ENCODE measurements around the gene CLCF1.
"Not testable (repeated sequence)": the region's sequence is repeated elsewhere in the genome, so short reads cannot be mapped to it uniquely, and the experiment has no call there.

- TF ChIP-seq, protein P1, sequence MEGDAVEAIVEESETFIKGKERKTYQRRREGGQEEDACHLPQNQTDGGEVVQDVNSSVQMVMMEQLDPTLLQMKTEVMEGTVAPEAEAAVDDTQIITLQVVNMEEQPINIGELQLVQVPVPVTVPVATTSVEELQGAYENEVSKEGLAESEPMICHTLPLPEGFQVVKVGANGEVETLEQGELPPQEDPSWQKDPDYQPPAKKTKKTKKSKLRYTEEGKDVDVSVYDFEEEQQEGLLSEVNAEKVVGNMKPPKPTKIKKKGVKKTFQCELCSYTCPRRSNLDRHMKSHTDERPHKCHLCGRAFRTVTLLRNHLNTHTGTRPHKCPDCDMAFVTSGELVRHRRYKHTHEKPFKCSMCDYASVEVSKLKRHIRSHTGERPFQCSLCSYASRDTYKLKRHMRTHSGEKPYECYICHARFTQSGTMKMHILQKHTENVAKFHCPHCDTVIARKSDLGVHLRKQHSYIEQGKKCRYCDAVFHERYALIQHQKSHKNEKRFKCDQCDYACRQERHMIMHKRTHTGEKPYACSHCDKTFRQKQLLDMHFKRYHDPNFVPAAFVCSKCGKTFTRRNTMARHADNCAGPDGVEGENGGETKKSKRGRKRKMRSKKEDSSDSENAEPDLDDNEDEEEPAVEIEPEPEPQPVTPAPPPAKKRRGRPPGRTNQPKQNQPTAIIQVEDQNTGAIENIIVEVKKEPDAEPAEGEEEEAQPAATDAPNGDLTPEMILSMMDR (IDR thresholded peaks at IDR 0.05): not testable (repeated sequence)
- not testable (repeated sequence) for TF ChIP-seq EP300, POLR2AphosphoS5, POLR2A (IDR thresholded peaks at IDR 0.05)
Measured at GRCh38 chr11:67318876-67319275, 54.5 kb downstream of the CLCF1 start.

Data from stomach (tissue), 4 donors.